Neural cell (in vitro differentiated cells): ENCODE measurements around the gene TXNDC17. TPM values are rescaled to one million over a fixed set of nuclear protein-coding genes. Genes with fewer than 3 reads are reported as not detected.
"Not testable (repeated sequence)": the region's sequence is repeated elsewhere in the genome, so short reads cannot be mapped to it uniquely, and the experiment has no call there.

Experiments
- H2AFZ ChIP-seq: fragments of 200-600, 300-800 bp; sonication (generic), shearing (Covaris generic); 2 replicates; pipeline ENCODE4 v1.6.0; 2014; ENCODE audit warnings: low read depth, mild to moderate bottlenecking, antibody characterized with exemption, low read length, moderate library complexity
- H3F3A ChIP-seq: fragments of 200-600 bp; shearing (Covaris generic); 2 replicates; pipeline ENCODE4 v1.6.1; 2016; ENCODE audit warnings: mild to moderate bottlenecking, moderate library complexity, mixed read lengths, antibody characterized with exemption, low read length; ENCODE audit not compliant: insufficient read depth, poor library complexity, severe bottlenecking
- H3K27ac ChIP-seq: fragments of 200-600, 300-800 bp; sonication (generic), shearing (Covaris generic); 2 replicates; pipeline ENCODE4 v1.5.1; 2014; ENCODE audit warnings: mild to moderate bottlenecking, low read length, moderate library complexity
- H3K27me3 ChIP-seq: fragments of 300-800, 200-600 bp; sonication (generic), shearing (Covaris generic); 2 replicates; pipeline ENCODE4 v1.6.0; 2014; ENCODE audit warnings: mild to moderate bottlenecking, low read depth, low read length, moderate library complexity; ENCODE audit not compliant: insufficient read depth
- H3K36me3 ChIP-seq: fragments of 300-800, 200-600 bp; sonication (generic), shearing (Covaris generic); 2 replicates; pipeline ENCODE4 v1.5.1; 2014; ENCODE audit warnings: mild to moderate bottlenecking, antibody characterized with exemption, low read length, moderate library complexity; ENCODE audit not compliant: insufficient read depth
- H3K4me2 ChIP-seq: fragments of 300-800, 200-600 bp; sonication (generic), shearing (Covaris generic); 2 replicates; pipeline ENCODE4 v1.6.0; 2014; ENCODE audit warnings: mild to moderate bottlenecking, low read length
- H3K4me3 ChIP-seq: fragments of 300-800, 200-600 bp; sonication (generic), shearing (Covaris generic); 2 replicates; pipeline ENCODE4 v1.5.1; 2014; ENCODE audit warnings: mild to moderate bottlenecking, low read length, moderate library complexity
- H3K79me2 ChIP-seq: fragments of 200-600 bp; shearing (Covaris generic); replicated peaks from 2 replicates; pipeline ENCODE4 v1.6.0; 2014; ENCODE audit warnings: mild to moderate bottlenecking, low read length, moderate library complexity; ENCODE audit not compliant: insufficient read depth
- H3K9ac ChIP-seq: fragments of 300-800, 200-600 bp; sonication (generic), shearing (Covaris generic); 2 replicates; pipeline ENCODE4 v1.6.1; 2016; ENCODE audit warnings: mild to moderate bottlenecking, low read length, mixed read lengths
- H3K9me2 ChIP-seq: fragments of 200-600 bp; shearing (Covaris generic); 2 replicates; pipeline ENCODE4 v1.6.1; 2016; ENCODE audit warnings: mild to moderate bottlenecking, low read length, mixed read lengths; ENCODE audit not compliant: insufficient read depth
- H3K9me3 ChIP-seq: fragments of 200-600, 300-800 bp; sonication (generic), shearing (Covaris generic); 2 replicates; pipeline ENCODE4 v1.6.1; 2016; ENCODE audit warnings: mild to moderate bottlenecking, mixed run types, low read length, moderate library complexity, mixed read lengths
- H4K20me1 ChIP-seq: fragments of 200-600 bp; shearing (Covaris generic); 2 replicates; pipeline ENCODE4 v1.6.1; 2016; ENCODE audit warnings: mild to moderate bottlenecking, mixed run types; ENCODE audit not compliant: insufficient read depth
- CTCF ChIP-seq: fragments of 450-650 bp; IDR thresholded peaks from 2 replicates; pipeline ENCODE4 v1.5.1; 2014; ENCODE audit warnings: antibody characterized with exemption, mild to moderate bottlenecking, moderate library complexity; ENCODE audit not compliant: poor library complexity, severe bottlenecking
- EP300 ChIP-seq: fragments of 450-650 bp; conservative IDR thresholded peaks from 2 replicates; pipeline ENCODE4 v1.6.1; 2014; ENCODE audit warnings: antibody characterized with exemption, mild to moderate bottlenecking, moderate library complexity; ENCODE audit not compliant: poor library complexity, severe bottlenecking
- EZH2 ChIP-seq: fragments of 200-600, 300-800 bp; shearing (Covaris generic), sonication (generic); IDR thresholded peaks from 2 replicates; pipeline ENCODE4 v1.6.1; 2014; ENCODE audit warnings: antibody characterized with exemption, low read length, borderline replicate concordance, mild to moderate bottlenecking; ENCODE audit not compliant: insufficient read depth, poor library complexity, severe bottlenecking
- MXI1 ChIP-seq: fragments of 450-650 bp; conservative IDR thresholded peaks from 2 replicates; pipeline ENCODE4 v1.6.1; 2014; ENCODE audit warnings: antibody characterized with exemption, mild to moderate bottlenecking; ENCODE audit not compliant: poor library complexity, severe bottlenecking
- POLR2AphosphoS5 ChIP-seq: IDR thresholded peaks from 2 replicates; pipeline ENCODE4 v1.6.1; 2012
- RAD21 ChIP-seq: fragments of 450-650 bp; conservative IDR thresholded peaks from 2 replicates; pipeline ENCODE4 v1.6.1; 2014; ENCODE audit warnings: antibody characterized with exemption, mild to moderate bottlenecking, moderate library complexity
- REST ChIP-seq: IDR thresholded peaks from 2 replicates; pipeline ENCODE4 v1.6.1; 2012; ENCODE audit warnings: borderline replicate concordance
- SMC3 ChIP-seq: fragments of 450-650 bp; conservative IDR thresholded peaks from 2 replicates; pipeline ENCODE4 v1.6.1; 2014; ENCODE audit warnings: antibody characterized with exemption, mild to moderate bottlenecking, moderate library complexity; ENCODE audit not compliant: poor library complexity
- TAF1 ChIP-seq: IDR thresholded peaks from 2 replicates; pipeline ENCODE4 v1.6.1; 2012; ENCODE audit warnings: low read depth
- polyA plus RNA-seq: library from polyadenylated mRNA; depleted of rRNA; stranded (reverse); fragments of >200 nt; gene quantifications from 2 replicates; pipeline ENCODE4 v1.2.3, GENCODE V29; 2014

TXNDC17 gene
- polyA plus RNA-seq, 1 donor from 2014 or later = 216 TPM

GRCh38 chr17:6651919-6652452 is 11.1 kb downstream of the TXNDC17 start:
- H3K9ac ChIP-seq = peak overlapping the region; percentile 74
- peak overlapping the region; percentile 81 for H3K27ac ChIP-seq
- peak overlapping the region; percentile 71 for H3K4me3 ChIP-seq
- TF ChIP-seq SMC3 (no peak), MXI1 (no peak), RAD21 (no peak), TAF1 (no peak), POLR2AphosphoS5 (no peak), EZH2 (no peak), REST (no peak)
- H3K9me2 ChIP-seq = no peaks in the 10 kb centered on the region
- H3F3A ChIP-seq = no peaks in the 10 kb centered on the region
- no peaks in the 10 kb centered on the region for H3K36me3 ChIP-seq
- peaks cover 30% of the 10 kb centered on the region for H3K79me2 ChIP-seq
- peak overlapping the region; percentile 51 for H2AFZ ChIP-seq
- H4K20me1 ChIP-seq = no peaks in the 10 kb centered on the region
- H3K27me3 ChIP-seq = peaks cover 29% of the 10 kb centered on the region
- H3K9me3 ChIP-seq = no peaks in the 10 kb centered on the region
- H3K4me2 ChIP-seq = peak overlapping the region; percentile 82

- H3K9ac ChIP-seq = peak overlapping the region; percentile 31
- H3K9me3 ChIP-seq = no peaks in the 10 kb centered on the region
- no peak overlapping the region for H3K27ac ChIP-seq
- peaks cover 38% of the 10 kb centered on the region for H3K27me3 ChIP-seq
- H3K4me3 ChIP-seq = peak overlapping the region; percentile 71
- no peaks in the 10 kb centered on the region for H4K20me1 ChIP-seq
- H3K79me2 ChIP-seq = peaks cover 6% of the 10 kb centered on the region
- TF ChIP-seq EZH2 = no peak
- peak; percentile 42 for TF ChIP-seq CTCF
- no peak for TF ChIP-seq EP300
- no peak for TF ChIP-seq TAF1
- no peak for TF ChIP-seq REST
- no peak for TF ChIP-seq SMC3
- TF ChIP-seq MXI1 = no peak
- TF ChIP-seq POLR2AphosphoS5 = no peak
- no peak for TF ChIP-seq RAD21
- no peak overlapping the region for H2AFZ ChIP-seq
- H3K4me2 ChIP-seq = peak overlapping the region; percentile 37
- no peaks in the 10 kb centered on the region for H3K9me2 ChIP-seq
- no peaks in the 10 kb centered on the region for H3K36me3 ChIP-seq
- no peaks in the 10 kb centered on the region for H3F3A ChIP-seq
These were observed 14.2 kb downstream of the TXNDC17 start for GRCh38 chr17:6654841-6655731.

- not testable (repeated sequence) for H3K79me2 ChIP-seq, H3K4me2 ChIP-seq, H3K36me3 ChIP-seq, H3K9me2 ChIP-seq, H3F3A ChIP-seq, H3K9me3 ChIP-seq, H3K27ac ChIP-seq, H2AFZ ChIP-seq, H4K20me1 ChIP-seq
- H3K4me3 ChIP-seq = peak overlapping the region; percentile 71
- peak overlapping the region; percentile 16 for H3K9ac ChIP-seq
- peaks cover 38% of the 10 kb centered on the region for H3K27me3 ChIP-seq
These were observed 15.0 kb downstream of the TXNDC17 start for GRCh38 chr17:6655732-6656361.
